Hypothalamus (tissue), 51 donors: ENCODE data around the gene SWSAP1.
"Not testable (repeated sequence)": the region's sequence is repeated elsewhere in the genome, so short reads cannot be mapped to it uniquely, and the experiment has no call there.

Source experiments
- DNase-seq, 51 donors: peaks; one replicate each; lab custom pipeline; 2025; lab: John Stamatoyannopoulos, UW

The SWSAP1 gene

GRCh38 chr19:11354102-11354501 is 20.4 kb upstream of the SWSAP1 start:
- DNase-seq: not testable (repeated sequence)

GRCh38 chr19:11355160-11356073 is 19.0 kb upstream of the SWSAP1 start, which contains the start of gene PLPPR2:
PLPPR2 (plus strand) TSS chr19:11355432; CDS start chr19:11357674, 2,242 bp downstream.
- peak; percentile 9 to 95 (median 77) for DNase-seq

- peak in 2 of 51 donors; percentile 27 to 59 for DNase-seq
Observed at GRCh38 chr19:11356074-11356397, 18.4 kb upstream of the SWSAP1 start.

DNA sequence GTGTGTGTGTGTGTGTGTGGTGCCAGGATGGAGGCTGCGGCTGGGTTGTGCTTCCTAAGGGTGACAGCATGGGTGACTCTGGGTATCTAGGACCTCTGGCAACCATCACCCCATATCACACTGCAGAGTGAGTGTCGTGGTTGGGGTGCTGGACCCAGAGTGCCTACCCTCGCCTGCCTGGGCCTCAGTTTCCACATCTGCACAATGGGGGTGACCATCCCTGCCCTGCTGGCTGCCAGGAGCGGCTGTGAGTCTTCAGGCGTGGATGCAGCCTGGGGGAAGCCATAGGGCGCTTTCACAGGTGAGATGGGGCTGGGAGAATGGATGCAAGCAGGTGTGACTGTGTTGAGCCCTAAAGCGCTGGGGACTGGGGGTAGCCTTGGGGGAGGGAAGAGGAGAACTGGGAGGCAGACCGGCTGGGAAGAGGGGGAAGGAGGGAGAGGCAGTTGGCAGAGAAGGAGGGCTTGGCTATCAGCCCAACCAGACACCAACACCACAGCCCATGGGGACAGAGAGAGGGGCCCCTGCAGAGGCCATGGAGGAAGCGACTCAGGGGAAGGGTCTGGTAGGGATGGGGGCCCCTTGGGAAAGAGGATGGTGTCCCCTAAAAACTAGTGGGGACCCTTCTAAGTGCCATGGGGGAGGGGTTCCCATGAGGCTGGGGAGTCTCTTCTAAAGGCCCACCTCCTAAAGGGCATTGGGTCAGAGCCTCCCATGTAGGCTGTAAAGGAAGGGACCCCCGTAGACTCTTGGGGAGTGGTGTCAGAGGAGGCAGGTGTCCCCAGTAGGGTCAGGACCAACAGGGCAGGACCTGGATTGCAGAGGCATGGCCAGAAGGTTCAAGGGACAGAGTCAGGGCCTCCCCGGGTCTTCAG is 17.6 kb upstream of the SWSAP1 start:
- no peak for DNase-seq

DNA sequence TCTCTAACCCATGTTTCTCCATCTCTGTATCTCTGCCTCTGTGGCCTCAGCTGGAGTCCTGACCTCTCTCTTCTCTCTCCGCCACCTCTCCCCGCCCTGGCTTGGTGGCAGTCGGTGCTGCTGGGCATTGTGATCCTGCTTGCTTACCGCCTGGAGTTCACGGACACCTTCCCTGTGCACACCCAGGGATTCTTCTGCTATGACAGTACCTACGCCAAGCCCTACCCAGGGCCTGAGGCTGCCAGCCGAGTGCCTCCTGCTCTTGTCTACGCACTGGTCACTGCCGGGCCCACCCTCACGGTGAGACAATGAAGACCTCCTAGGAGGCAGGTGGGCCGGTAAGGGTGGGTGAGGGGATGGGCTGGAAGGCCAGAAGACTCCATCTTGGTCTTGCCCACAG is 15.0 kb upstream of the SWSAP1 start:
- no peak for DNase-seq

DNA sequence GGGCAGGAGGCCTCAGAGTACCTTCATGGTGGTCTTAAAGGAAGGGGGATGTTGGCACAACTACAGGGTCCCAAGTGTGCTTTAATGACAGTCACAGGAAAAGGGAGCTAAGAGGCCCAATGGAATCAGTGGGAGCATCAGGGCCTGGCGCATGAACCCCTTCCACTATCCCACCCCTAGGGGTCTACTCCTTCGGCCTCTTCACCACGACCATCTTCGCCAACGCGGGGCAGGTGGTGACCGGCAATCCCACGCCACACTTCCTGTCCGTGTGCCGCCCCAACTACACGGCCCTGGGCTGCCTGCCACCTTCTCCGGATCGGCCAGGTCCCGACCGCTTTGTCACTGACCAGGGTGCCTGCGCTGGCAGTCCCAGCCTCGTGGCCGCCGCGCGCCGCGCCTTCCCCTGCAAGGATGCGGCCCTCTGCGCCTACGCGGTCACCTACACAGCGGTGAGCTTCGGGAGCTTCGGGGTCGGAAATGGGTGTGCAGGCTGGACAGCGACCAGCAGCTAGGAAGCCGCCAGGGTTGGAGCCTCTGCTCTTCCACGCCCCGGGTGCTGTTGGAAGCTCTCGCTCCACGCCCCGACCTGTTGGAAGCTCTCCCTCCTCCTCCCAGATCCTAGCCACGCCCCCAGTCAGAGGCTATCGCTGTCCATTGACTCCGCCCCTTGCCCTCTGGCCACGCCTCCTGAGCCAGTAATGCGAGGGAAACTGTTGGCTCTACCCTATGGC is 13.3 kb upstream of the SWSAP1 start:
- peak in 2 of 51 donors; percentile 10 to 19 for DNase-seq

DNA sequence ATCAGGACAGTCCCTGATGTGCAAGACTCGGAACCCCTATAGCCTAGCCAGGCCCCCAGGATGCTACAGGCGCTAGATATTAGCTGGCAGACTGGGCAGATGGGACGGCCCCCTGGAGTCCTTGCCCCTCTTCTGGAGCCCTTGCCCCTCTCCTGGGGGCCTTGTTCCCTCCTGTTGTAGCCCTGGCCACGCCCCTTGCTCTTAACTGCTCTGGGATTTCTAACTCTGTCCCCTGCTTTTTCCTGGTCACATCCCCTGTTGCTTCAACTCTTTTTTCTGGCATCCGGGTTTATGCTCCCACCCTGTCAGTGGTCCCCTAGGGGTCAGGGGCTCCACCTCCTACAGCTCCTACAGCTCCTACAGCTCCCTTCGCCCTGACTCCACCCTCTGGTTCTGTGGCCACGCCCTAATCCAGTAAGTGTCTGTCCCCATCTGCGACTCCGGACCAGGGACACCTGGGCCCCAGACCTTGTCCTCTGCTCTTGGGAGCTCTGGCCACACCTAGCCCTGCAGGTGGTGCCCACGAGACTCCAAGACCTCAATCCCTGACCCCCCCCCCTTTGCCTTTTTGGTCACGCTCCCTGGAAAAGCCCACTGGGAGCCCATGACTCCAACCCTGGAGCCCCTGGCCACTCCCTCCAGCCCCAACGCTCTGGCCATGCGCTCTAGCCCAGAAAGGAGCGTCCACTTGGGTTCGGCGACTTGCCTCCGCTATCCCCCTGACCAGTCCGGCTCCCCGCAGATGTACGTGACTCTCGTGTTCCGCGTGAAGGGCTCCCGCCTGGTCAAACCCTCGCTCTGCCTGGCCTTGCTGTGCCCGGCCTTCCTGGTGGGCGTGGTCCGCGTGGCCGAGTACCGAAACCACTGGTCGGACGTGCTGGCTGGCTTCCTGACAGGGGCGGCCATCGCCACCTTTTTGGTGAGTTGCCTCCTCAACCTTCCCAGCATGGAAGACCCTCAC is 12.4 kb upstream of the SWSAP1 start:
- DNase-seq: no peak

DNA sequence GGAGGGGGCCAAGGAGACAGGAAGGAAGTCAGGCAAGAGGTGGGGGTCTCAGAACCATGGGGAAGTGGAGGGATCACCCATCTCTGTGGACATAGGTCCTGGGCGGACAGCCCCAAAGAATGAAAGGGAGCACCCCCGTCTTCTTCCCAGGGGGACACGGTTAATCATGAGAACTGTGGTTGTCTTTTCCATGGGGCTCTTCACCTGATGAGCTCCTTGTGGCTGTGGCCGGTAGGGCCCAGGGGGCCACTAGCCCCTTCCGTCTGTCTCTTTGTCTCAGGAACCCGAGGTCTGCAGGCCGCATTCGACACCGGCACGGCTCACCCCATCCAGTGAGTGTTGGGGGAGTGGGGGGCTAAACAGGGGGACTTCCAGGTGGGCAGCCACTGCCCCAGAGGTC is 10.6 kb upstream of the SWSAP1 start:
- no peak for DNase-seq

- DNase-seq: no peak
Observed at GRCh38 chr19:11364296-11364904, 10.1 kb upstream of the SWSAP1 start.

DNA sequence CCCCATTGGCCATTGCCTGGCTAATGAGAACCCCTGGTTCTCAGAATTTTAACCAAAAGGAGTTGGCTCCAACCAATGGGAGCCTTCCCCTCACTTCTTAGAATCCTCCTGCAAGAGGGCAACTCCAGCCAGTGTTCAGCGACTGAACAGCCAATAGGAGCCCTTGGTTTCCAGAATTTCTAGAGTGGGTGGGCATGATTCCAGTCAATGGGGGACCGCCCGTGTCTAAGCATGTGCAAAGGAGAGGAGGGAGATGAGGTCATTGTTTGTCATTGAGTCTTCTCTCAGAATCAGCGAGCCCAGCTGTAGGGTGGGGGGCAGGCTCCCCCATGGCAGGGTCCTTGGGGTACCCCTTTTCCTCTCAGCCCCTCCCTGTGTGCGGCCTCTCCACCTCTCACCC is 9.5 kb upstream of the SWSAP1 start:
- peak in 13 of 51 donors; percentile 8 to 65 (median 20) for DNase-seq

DNA sequence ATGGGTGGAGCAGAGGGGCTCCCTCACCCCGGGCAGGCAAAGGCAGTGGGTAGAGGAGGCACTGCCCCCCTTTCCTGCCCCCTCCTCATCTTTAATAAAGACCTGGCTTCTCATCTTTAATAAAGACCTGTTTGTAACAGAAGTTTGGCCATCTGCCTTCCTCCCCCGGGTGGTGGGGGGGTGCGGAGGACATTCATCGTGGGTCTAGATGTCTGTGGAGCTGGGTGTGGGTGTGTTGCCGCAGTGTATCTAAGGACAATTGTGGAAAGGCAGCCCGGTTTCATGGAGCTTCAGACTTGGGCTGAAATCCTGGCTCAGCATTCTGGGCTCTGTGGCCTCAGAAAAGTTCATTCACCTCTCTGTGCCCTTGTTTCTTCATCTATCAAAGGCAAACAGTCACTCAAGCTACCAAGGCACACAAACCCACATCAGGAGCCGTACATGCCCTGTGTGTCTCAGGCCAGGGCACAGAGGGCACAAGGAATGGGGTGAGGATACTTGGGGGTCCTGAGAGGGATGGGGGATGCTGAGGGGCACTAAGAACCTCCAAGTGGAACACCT is 8.8 kb upstream of the SWSAP1 start:
- DNase-seq: peak in 4 of 51 donors; percentile 4 to 23 (median 17)

DNA sequence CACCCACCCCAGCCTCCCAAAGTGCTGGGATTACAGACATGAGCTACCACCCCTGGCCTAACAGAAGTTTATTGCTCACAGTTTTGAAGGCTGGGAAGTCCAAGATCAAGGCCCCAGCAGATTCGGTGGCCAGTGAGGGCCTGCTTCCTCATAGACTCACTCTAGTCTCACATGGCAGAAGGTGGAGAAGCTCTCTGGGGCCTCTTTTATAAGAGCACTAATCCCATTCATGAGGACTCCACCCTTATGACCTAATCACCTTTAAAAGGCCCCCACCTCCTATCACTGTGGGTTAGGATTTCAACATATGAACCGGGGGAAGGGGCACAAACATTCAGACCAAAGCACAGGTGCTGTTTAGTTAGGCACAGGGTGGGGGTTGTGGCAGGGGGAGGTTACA is 6.9 kb upstream of the SWSAP1 start:
- DNase-seq: no peak

DNA sequence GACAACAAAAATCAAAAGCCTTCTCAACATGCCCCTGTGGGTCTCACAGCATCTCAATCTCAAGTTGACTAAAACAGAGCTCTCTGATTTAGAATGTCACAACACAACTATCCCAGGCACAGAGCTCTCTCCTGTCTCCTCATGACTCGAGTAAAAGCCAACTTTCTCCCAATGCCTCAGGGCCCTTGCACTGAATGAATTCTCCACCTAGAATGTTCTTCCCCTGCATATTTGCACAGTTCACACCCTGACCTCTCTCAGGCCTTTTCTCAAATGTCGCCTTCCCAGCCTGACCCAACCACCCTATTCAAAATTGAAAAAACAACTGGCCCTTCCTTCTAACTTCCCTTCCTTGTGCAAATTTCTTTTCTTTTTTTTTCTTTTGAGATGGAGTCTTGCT is 3.7 kb upstream of the SWSAP1 start:
- no peak for DNase-seq

DNA sequence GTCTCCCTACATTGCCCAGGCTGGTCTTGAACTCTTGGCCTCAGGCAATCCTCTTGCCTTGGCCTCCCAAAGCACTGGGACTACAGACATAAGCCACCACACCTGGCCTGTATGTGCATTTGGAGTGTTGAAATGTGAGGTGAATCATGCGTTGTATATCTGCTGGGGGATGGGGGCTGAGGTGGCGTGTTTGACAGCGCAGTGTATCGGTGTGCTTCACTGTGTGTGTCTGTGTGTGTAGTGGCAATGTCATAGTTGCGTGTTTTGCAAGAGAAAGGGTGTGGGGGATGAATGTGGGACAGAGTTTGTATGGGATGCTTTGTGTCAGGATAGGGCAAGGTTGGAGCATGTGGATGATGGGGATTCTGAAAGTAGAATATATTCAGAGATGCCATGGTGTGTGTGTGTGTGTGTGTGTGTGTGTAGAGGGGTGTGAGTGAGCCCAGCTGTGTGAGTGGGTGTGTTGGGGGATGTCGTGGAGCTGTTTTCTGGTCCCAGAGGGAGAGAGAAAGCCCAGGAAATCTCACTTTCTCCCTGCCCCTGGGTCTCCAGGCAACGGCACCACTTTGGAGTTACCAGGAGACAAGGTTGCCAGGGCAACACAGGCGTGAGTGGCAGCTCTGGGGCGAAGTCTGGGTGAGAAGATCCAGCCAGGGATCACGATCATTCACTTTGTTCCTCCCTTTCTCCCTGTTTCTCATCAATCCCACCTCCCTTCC is 1.1 kb upstream of the SWSAP1 start:
- peak in 47 of 51 donors; percentile 6 to 90 (median 62) for DNase-seq

DNA sequence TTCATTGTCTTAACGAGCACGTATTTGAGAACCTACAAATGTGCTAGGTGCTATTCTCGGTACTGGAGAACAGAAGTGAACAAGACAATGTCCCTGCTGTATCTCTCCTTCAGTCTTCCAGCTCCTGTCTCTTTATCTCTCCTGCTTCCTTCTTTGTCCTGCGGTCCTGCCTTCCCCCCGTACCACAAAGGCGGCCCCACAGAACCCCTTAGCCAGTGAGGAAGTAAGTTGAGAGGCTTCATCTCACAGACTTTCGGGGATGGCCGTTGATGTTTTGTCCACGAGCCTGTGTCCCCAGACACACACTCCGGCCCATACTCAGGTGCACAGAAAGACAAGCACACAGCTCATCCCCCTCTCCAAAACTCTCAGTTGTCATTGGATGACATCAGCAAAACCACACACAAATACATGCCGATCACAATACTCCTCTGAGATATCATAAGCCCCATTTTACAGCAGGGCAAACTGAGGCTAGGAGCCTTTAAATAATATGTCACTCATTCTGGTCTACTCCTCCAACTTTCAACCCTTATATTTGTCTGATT is 507 bp upstream of the SWSAP1 start:
- DNase-seq: peak in 7 of 51 donors; percentile 3 to 43 (median 15)

DNA sequence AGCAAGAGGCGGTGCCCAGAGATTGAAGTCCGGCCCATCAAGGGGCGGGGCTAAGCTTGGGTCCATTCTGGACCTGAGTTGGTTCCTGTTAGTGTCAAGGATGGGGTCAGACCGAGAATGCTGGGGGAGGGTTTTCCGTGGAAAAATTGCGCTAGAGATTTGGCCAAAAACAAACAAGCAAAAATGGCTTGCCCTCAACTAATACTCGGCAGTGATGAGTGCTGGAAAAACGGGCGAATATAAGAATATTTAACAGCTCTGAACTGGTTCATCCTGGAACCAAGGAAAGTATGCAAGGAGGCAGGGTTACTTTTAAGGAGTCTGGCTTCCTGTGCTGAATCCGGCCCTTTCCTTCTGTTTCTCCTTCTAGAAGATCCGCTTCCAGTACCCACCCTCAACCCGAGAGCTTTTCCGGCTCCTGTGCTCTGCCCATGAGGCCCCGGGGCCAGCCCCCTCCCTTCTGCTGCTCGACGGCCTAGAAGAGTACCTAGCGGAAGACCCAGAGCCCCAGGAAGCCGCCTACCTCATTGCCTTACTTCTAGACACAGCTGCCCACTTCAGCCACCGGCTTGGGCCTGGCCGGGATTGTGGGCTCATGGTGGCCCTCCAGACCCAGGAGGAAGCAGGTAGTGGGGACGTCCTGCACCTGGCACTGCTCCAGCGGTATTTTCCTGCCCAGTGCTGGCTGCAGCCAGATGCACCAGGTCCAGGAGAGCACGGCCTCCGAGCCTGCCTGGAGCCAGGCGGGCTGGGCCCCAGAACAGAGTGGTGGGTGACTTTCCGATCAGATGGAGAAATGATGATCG is 880 bp downstream of the SWSAP1 start:
- DNase-seq: peak in 29 of 51 donors; percentile 3 to 60 (median 27)

GRCh38 chr19:11377237-11377636 is 2.8 kb downstream of the SWSAP1 start:
- peak in 11 of 51 donors; percentile 3 to 37 (median 10) for DNase-seq
